Measurements from ENCODE around the gene ADCY10. TPM values are rescaled to one million over a fixed set of nuclear protein-coding genes. Genes with fewer than 3 reads are reported as not detected.

The ADCY10 gene
- total RNA-seq, 1 experiment from 2014 or later = 0.46 TPM

- Histone ChIP-seq H4K20me1 (ENCODE audit: insufficient read depth) (no peaks in the 10 kb centered on the region), H3K4me2 (no peak overlapping the region), H3K4me3 (no peak overlapping the region), H3K9me3 (ENCODE audit: insufficient read depth, low read depth) (peaks cover 7% of the 10 kb centered on the region; the same call in 1 of the 2 replicates), H3K9me2 (ENCODE audit: insufficient read depth) (no peaks in the 10 kb centered on the region), H3K27ac (no peak overlapping the region), H3K36me3 (ENCODE audit: low read depth) (peaks cover 4% of the 10 kb centered on the region; the same call in 1 of the 2 replicates), H3K79me2 (ENCODE audit: low read depth) (no peaks in the 10 kb centered on the region), H3K27me3 (ENCODE audit: insufficient read depth, low read depth) (no peaks in the 10 kb centered on the region), H2AFZ (no peak overlapping the region), H3F3A (ENCODE audit: insufficient read depth, low read depth) (no peaks in the 10 kb centered on the region), H3K4me1 (replicated peaks; ENCODE audit: insufficient read depth) (no peaks in the 10 kb centered on the region)
- DNase-seq = no peak
- TF ChIP-seq EZH2 (IDR thresholded peaks at IDR 0.05; ENCODE audit: low read depth) (no peak), CTCF (conservative IDR thresholded peaks at IDR 0.05) (no peak)
- intact Hi-C loops (cut with micrococcal nuclease; ENCODE audit: unreplicated experiment) = no loop called here
- no TSS peak for BruUV-seq (replicated peaks)
- ChIA-PET CTCF (no interaction called here), POLR2A (ENCODE audit: unreplicated experiment) (no interaction called here)
Observed at GRCh38 chr1:167912294-167912693, 1.6 kb downstream of the ADCY10 start.

GRCh38 chr1:167911413-167911812, 2.5 kb downstream of the ADCY10 start:
- intact Hi-C loops (cut with micrococcal nuclease; ENCODE audit: unreplicated experiment) = no loop called here
- Histone ChIP-seq H3K4me3 (no peak overlapping the region), H3K9me3 (ENCODE audit: insufficient read depth, low read depth) (peaks cover 7% of the 10 kb centered on the region; the same call in 1 of the 2 replicates), H3K27ac (no peak overlapping the region), H3K4me1 (replicated peaks; ENCODE audit: insufficient read depth) (no peaks in the 10 kb centered on the region), H3K27me3 (ENCODE audit: insufficient read depth, low read depth) (no peaks in the 10 kb centered on the region), H3K4me2 (no peak overlapping the region), H3K9me2 (ENCODE audit: insufficient read depth) (no peaks in the 10 kb centered on the region), H3F3A (ENCODE audit: insufficient read depth, low read depth) (no peaks in the 10 kb centered on the region), H3K36me3 (ENCODE audit: low read depth) (peaks cover under 1% of the 10 kb centered on the region; the same call in 1 of the 2 replicates), H4K20me1 (ENCODE audit: insufficient read depth) (no peaks in the 10 kb centered on the region), H3K79me2 (ENCODE audit: low read depth) (no peaks in the 10 kb centered on the region), H2AFZ (no peak overlapping the region)
- POLR2A ChIA-PET (ENCODE audit: unreplicated experiment) = no interaction called here
- no TSS peak for BruUV-seq (replicated peaks)
- no peak for DNase-seq
- no peak for TF ChIP-seq CTCF (conservative IDR thresholded peaks at IDR 0.05)
- no peak for TF ChIP-seq EZH2 (IDR thresholded peaks at IDR 0.05; ENCODE audit: low read depth)
- CTCF ChIA-PET = no interaction called here

- H3F3A ChIP-seq (ENCODE audit: insufficient read depth, low read depth) = no peaks in the 10 kb centered on the region
- H2AFZ ChIP-seq = no peak overlapping the region
- BruUV-seq (replicated peaks) = no TSS peak
- intact Hi-C loops (cut with micrococcal nuclease; ENCODE audit: unreplicated experiment) = no loop called here
- POLR2A ChIA-PET (ENCODE audit: unreplicated experiment) = no interaction called here
- no peaks in the 10 kb centered on the region for H4K20me1 ChIP-seq (ENCODE audit: insufficient read depth)
- CTCF ChIA-PET = no interaction called here
- TF ChIP-seq CTCF (conservative IDR thresholded peaks at IDR 0.05) (no peak), EZH2 (IDR thresholded peaks at IDR 0.05; ENCODE audit: low read depth) (no peak)
- no peak overlapping the region for H3K27ac ChIP-seq
- no peaks in the 10 kb centered on the region for H3K36me3 ChIP-seq (ENCODE audit: low read depth)
- H3K4me3 ChIP-seq = no peak overlapping the region
- H3K79me2 ChIP-seq (ENCODE audit: low read depth) = no peaks in the 10 kb centered on the region
- no peaks in the 10 kb centered on the region for H3K27me3 ChIP-seq (ENCODE audit: insufficient read depth, low read depth)
- H3K9me2 ChIP-seq (ENCODE audit: insufficient read depth) = no peaks in the 10 kb centered on the region
- H3K4me2 ChIP-seq = no peak overlapping the region
- no peaks in the 10 kb centered on the region for H3K4me1 ChIP-seq (replicated peaks; ENCODE audit: insufficient read depth)
- no peak for DNase-seq
- H3K9me3 ChIP-seq (ENCODE audit: insufficient read depth, low read depth) = peaks cover 7% of the 10 kb centered on the region; the same call in 1 of the 2 replicates
Observed at GRCh38 chr1:167910530-167910929, 3.4 kb downstream of the ADCY10 start.
